ENCODE measurements around the gene SUPT3H.

GRCh38 chr6:44906761-44907160, 471.0 kb downstream of the SUPT3H start:
- TF ChIP-seq POLR2A (IDR thresholded peaks at IDR 0.05) (no peak), CTCF (IDR thresholded peaks at IDR 0.05) (no peak)

All from breast epithelium (tissue), 3 donors.